Colon (tissue), 2 donors: ENCODE results near the gene AKT3.

Source experiments
- FAIRE-seq: peaks from 2 replicates; lab custom pipeline; 2012; peaks lifted over from hg19 to GRCh38; lab: Jason Lieb, UNC
- donor health status: control.
- donor health status: control.

AKT3 gene

GRCh38 chr1:243731301-243731891 is 118.6 kb downstream of the AKT3 start:
- no peak for FAIRE-seq

DNA sequence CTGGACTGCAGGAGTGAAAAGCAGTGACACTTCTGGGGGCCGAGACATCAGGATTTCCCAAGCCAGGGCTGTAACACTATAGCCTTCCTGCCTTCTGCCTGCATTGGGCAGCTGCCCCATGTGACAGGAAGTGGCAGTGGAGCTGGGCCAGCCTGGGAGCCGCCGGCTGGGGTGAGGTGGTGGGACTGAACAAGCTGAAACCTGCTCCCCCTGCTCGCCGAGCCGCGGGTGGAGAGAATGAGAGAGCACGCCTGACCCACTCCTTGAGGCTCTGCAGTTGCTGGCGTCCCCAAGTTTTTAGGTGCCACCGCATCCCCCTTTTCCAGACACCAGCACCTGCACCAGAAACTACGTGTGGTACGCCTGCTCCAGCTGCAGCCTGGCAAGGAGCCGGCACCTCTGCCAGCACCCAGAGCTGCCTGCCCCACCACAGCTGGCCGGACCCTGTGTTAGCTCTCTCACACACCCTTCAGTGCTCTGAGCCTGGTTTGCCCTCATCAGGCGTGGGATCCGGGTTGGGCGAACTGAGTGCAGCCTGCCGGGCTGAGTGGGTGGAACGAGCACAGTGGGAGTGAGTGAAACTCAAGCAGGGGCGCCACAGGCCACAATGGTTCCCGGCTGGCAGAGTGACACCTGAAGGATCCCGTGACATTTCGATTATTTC is 119.4 kb downstream of the AKT3 start:
- no peak for FAIRE-seq

DNA sequence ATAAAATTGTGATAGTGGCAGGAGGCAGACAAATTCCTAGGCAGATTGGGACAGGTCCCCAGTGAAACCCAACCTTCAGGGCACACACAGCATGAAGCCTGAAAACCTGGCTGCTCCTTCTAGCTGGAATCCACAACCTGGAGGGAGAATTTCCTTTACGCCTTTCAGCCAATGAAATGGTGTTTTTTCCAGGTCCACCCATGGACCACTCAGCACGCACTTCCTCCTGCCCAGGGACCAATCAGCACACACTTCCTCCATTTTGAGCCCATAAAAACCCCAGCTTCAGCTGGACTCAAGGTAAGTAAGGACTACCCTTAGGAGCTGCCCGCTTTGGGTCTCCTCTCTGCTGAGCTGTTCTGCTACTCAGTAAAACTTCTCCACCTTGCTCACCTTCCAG is 120.1 kb downstream of the AKT3 start:
- no peak for FAIRE-seq

- no peak for FAIRE-seq
Measured at GRCh38 chr1:243727503-243728203, 122.4 kb downstream of the AKT3 start.

DNA sequence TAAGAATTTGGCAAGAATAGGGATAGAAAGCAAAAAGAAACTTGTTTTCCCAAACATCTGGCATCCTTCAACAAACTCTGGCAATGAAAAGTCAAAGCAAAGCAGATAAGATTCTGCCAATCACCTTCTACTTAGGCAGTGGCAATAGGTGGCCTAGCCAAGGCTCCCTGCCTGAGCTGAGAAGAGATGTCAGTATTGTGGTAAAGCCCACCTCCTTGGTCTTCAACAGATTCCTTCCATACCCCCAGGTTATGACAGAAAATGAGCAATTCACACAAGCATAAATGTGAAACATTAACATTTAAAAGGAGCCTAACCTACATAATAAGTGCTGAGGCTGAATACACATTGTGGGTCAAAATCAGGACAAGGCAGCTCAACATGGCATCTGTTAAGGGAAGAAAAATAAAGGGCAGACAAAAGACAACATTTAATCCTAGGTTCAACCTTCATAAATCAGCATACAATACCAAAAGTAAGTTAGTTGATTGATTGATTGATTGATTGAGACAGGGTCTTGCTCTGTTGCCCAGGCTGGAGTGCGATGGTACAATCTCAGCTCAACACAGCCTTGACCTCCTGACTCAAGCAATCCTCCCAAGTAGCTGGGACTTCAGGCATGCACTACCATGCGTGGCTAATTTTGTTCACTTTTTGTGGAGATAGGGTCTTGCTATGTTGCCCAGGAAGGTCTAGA is 123.1 kb downstream of the AKT3 start:
- FAIRE-seq: no peak

DNA sequence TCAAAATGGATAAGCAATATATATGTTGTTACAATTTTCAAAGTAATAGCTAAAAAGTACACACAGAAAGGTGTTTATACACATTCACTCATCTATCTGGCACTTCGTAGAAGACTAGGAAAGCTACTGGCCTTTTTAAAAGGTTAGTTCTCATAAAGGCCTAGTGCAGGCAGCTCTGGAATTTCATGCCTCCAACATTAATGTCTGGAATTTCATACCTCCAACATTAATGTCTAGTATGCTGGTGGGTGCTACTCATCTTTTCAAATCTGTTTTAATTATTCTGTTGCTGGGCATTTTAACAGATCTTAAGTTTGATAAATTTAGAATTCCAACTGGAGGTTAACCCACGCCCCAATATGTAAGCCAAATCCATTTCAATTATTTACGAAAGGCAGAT is 124.2 kb downstream of the AKT3 start:
- FAIRE-seq: no peak

DNA sequence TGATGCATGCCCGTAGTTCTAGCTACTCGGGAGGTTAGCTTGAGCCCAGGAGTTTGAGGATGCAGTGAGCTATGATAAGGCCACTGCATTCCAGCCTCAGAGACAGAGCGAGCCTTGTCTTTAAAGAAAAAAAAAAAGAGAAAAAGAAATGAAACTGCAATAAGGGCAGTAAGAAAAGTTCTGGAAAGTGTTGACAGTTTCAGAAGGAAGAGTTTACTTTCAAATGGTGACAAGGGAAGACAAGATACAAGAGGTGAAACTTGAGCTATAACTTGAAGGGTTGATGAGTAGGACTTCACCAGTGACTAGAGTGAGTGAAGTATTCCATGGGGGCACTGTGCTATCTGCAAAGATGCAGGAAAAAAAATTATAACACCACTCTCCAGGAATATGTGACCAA is 125.0 kb downstream of the AKT3 start:
- FAIRE-seq: no peak

- FAIRE-seq: no peak
Measured at GRCh38 chr1:243723458-243724043, 126.5 kb downstream of the AKT3 start.

- FAIRE-seq: no peak
Measured at GRCh38 chr1:243723050-243723449, 127.0 kb downstream of the AKT3 start.

GRCh38 chr1:243719476-243719875 is 130.6 kb downstream of the AKT3 start:
- FAIRE-seq: no peak

DNA sequence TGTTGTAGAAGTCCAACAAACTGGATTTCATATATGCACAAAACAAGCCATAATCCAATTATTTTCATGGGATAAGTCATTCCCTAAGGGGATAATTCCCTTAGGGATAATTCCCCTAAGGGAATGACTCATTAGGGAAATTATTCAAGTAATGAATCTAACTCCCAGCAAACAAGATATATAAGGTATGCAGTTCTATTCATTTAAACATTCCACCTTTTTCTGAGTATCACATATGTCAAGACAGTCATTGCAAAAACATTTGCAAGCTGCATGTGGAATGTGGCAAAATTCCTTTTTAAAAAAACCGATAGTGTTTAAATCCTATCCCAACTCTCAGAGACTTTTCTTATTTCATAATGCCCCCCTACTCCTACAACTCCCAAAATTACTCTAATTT is 131.2 kb downstream of the AKT3 start:
- no peak for FAIRE-seq

DNA sequence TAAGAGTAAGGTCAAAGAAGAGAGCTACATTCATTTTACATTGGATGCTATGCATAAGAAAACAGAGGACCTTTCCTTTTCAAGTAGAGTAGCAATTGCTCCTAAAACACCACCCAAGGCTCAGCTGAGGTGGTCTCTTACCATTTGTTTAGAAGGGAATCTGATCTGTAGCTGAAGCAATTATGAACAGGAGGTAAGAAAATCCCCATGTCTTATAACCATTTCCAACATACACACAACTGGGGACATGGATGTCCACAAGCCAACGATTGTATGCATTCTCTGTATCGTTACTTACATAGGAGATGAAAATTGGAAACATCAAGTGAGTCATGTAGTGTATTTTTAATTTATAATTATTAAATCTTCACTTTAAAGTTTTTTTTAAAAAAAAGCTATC is 132.0 kb downstream of the AKT3 start:
- no peak for FAIRE-seq

DNA sequence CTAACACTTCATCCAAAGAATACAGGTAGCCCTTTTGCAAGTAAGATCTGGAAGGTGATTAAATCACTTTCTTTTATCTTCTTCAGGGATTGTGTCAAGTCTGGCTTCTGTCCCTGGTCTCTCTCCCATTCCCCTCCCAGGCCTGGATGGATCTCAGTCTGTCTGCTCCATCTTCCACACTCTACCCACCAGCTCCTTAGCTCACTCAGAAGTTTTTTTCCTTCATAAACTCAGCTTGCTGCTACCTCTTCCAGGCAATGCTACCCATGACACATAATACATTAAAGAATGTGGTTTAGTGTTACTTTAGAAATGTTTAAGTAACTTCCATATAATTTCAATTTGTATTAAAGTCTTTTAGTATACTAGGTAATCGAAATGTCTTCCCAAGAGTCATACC is 133.1 kb downstream of the AKT3 start:
- no peak for FAIRE-seq

- FAIRE-seq: no peak
Measured at GRCh38 chr1:243715285-243715684, 134.8 kb downstream of the AKT3 start.

DNA sequence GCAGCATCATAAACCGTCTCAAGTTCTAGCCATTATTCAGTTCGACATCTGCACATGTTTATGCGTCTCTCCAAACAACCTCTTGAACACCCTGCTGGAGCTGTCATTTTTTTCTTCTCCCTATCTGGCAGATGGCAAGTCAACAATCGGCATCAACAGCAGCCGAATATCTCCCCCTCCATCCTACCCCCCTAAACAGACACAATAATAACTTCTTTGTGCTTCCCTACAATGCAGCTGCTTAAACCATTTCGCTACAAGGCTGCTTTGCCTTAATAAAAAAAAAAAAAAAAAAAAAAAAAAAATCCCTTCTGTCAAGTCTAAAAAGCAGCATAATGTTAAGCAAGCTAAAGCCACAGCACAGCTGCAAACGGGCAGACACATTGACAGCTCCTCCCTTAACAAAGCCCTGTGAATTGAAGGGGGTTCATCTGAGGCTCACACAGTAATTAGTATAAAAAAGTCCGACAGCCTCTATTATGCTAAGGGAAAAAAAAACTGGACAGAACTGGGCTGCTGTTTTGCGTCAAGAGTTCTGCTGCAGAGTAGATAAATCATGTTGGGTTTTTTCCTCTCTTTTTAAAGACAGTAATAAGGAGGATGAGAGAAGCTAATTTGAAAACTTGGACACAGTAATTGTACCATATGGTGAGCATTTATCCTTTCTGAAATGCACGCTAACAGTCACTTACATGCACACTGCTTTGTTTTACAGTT is 136.4 kb downstream of the AKT3 start:
- no peak for FAIRE-seq

GRCh38 chr1:243712941-243713340 is 137.1 kb downstream of the AKT3 start:
- no peak for FAIRE-seq

- FAIRE-seq: no peak
Measured at GRCh38 chr1:243712242-243712641, 137.8 kb downstream of the AKT3 start.

DNA sequence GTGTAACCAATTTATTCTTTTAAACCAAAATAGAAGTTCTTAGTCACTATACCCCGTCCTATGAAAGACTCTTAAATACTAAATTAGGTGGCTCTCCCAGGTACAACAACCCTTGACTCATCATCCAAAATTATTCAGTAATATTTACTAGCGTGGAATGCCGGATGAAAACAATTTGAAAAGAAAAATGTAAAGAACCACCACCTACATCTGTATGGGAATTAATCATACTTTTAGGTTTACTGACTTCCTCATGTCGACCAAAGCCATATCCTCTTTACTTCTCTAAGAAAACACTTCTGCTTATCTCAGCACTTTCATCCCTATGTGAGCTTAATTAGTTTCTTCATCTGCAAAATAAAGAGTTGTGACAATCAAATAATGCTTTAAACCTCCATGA is 139.6 kb downstream of the AKT3 start:
- FAIRE-seq: no peak

DNA sequence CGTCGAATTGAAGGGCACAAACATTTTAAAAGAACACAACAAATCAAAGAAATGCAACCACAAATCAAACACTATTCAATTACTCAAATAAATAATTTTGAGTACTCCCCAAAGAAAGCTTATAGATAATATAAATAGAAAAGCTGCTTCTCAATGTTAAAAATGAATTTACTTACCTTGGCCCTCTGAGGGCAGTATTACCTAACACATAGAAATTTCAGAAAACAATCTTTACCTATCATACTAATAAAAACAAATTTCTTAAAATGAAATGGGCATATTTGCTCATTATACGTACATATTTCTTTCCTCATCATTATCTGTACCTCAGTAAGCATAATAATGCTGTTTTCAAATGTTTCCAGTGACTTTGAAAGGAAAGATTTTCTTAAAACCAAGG is 141.8 kb downstream of the AKT3 start:
- FAIRE-seq: peak; percentile 5

DNA sequence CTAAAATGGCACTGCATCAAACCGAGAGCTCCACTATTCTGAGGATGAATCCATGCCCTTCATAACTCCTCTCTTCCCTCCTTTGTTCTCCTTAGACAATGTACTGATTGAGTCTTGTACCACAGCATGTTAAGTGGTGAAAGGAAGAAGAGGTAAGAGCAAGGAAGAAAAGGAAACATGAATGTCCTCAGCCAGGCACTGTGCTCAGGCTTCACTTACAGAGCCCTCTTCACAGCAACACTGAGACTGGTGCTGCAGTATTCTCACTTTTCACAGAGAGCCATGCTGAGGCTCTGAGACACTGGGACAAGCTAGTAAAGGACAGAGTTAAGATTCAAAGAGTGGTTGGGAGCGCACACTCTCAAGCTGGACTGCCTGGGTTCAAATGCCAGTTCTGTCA is 143.5 kb downstream of the AKT3 start:
- FAIRE-seq: no peak

DNA sequence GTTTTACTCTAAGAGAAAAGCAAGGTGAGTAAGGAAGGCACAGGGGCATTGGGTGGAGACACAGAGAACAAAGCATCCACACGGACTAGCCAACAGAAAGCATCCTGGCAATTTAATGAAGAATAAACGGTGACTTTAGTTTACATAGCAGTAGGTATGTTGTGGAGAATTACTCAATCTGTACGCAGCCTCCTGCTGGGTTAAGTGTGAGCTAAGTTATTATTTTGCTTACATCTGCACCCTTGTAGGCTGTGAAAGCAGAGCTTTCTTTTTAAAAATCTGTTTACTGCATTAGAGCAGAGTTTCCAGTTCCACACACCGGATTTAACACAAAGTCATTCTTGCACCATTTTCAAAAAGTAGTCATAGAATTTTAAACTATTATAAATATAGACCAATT is 144.5 kb downstream of the AKT3 start:
- no peak for FAIRE-seq

- FAIRE-seq: no peak
Measured at GRCh38 chr1:243701872-243702271, 148.2 kb downstream of the AKT3 start.
